ENCODE measurements around the gene HOXD4. TPM values are rescaled to one million over a fixed set of nuclear protein-coding genes. Genes with fewer than 3 reads are reported as not detected.

Gene HOXD4
- total and polyA plus RNA-seq, 10 of the 15 experiments (the other 5 are each of a cell fraction or from before 2014, with no cell fraction given), result 0.07 TPM; not detected in 9

DNA sequence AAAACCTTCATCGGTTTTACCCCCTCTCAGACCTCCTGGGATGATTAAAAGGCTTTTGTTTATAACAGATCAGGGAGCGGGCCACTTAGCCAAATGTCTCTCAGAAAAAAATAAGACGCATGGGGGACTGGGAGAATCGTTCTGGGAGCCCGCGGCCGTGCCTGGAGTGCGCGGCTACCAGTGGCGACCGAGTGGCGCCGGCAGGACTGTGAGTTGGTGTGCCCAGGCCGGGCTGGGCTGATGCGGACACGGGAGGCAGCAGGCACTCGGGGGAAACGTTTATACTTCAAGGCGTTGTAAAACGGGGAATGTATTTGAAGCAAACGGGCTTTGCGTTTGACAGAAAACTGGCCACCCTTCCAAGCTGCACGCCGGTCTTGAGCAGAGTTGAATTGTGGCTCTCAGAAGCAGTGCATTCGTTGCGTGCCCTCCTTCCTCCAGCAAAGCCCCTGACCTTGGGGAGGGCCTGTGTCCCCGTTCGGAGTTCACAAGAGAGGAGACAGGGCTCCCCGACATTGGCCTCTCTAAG is 39.4 kb upstream of the HOXD4 start:
- Histone ChIP-seq H3K4me3 (no peak overlapping the region), H4K20me1 (ENCODE audit: control insufficient read depth, insufficient read depth) (no peaks in the 10 kb centered on the region), H3K4me1 (ENCODE audit: control insufficient read depth, insufficient read depth, low read length) (no peaks in the 10 kb centered on the region), H3K79me2 (ENCODE audit: control insufficient read depth, insufficient read depth, low read length) (no peaks in the 10 kb centered on the region), H3K27me3 (replicated peaks in 1 of 2; ENCODE audit: control insufficient read depth in 2 of 2, insufficient read depth in 2 of 2, low read length in 1 of 2) (peaks cover 12 to 35% of the 10 kb centered on the region in 2 experiments), H2AFZ (ENCODE audit: control insufficient read depth, low read depth, low read length) (no peak overlapping the region), H3K4me2 (ENCODE audit: control insufficient read depth, insufficient read depth) (no peak overlapping the region), H3K27ac (ENCODE audit: control insufficient read depth, insufficient read depth) (no peak overlapping the region), H3K9ac (ENCODE audit: control insufficient read depth, insufficient read depth, low read length) (no peak overlapping the region), H3K36me3 (ENCODE audit: control insufficient read depth in 2 of 2, insufficient read depth in 2 of 2, low read length in 1 of 2) (no peaks in the 10 kb centered on the region), H3K9me3 (replicated peaks; ENCODE audit: control insufficient read depth, insufficient read depth, low read length) (peaks cover 3% of the 10 kb centered on the region; the same call in 1 of the 3 replicates)
- WGBS (ENCODE audit: insufficient coverage, insufficient replicate concordance, low lambda C conversion rate, missing lambda C conversion rate), result 44% methylated on average over 26 of the region's 29 CpGs
- ATAC-seq, result no peak
- DNase-seq (ENCODE audit: low read depth, low spot score), result no peak
- BruUV-seq (replicated peaks), result no TSS peak
- RAD21 ChIA-PET (ENCODE audit: unreplicated experiment), result no interaction called here
- intact Hi-C loops (cut with micrococcal nuclease; ENCODE audit: unreplicated experiment), result no loop called here
- POLR2A ChIA-PET, result no interaction called here
- in situ Hi-C loops (cut with MboI), result no loop called here
- SMC1A ChIA-PET (ENCODE audit: uncharacterized antibody, unreplicated experiment), result interaction anchor here (1.0 kb wide), 1 partner anchor 540 kb away, joined by 3 read pairs; no protein-coding TSS in a partner anchor
- no peak for FAIRE-seq
- CTCF ChIA-PET, result interaction anchor here (0.9 to 2.5 kb wide), 9 partner anchors 14 to 1054 kb away, joined by 3 to 12 read pairs (median 6); no protein-coding TSS in a partner anchor
- no peak for TF ChIP-seq RFX5 (IDR thresholded peaks at IDR 0.05; ENCODE audit: low read depth, low read length)
- TF ChIP-seq, protein P1, sequence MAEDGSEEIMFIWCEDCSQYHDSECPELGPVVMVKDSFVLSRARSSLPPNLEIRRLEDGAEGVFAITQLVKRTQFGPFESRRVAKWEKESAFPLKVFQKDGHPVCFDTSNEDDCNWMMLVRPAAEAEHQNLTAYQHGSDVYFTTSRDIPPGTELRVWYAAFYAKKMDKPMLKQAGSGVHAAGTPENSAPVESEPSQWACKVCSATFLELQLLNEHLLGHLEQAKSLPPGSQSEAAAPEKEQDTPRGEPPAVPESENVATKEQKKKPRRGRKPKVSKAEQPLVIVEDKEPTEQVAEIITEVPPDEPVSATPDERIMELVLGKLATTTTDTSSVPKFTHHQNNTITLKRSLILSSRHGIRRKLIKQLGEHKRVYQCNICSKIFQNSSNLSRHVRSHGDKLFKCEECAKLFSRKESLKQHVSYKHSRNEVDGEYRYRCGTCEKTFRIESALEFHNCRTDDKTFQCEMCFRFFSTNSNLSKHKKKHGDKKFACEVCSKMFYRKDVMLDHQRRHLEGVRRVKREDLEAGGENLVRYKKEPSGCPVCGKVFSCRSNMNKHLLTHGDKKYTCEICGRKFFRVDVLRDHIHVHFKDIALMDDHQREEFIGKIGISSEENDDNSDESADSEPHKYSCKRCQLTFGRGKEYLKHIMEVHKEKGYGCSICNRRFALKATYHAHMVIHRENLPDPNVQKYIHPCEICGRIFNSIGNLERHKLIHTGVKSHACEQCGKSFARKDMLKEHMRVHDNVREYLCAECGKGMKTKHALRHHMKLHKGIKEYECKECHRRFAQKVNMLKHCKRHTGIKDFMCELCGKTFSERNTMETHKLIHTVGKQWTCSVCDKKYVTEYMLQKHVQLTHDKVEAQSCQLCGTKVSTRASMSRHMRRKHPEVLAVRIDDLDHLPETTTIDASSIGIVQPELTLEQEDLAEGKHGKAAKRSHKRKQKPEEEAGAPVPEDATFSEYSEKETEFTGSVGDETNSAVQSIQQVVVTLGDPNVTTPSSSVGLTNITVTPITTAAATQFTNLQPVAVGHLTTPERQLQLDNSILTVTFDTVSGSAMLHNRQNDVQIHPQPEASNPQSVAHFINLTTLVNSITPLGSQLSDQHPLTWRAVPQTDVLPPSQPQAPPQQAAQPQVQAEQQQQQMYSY (CRISPR knock-in tag; IDR thresholded peaks at IDR 0.05), result no peak
- TF ChIP-seq, protein P2, sequence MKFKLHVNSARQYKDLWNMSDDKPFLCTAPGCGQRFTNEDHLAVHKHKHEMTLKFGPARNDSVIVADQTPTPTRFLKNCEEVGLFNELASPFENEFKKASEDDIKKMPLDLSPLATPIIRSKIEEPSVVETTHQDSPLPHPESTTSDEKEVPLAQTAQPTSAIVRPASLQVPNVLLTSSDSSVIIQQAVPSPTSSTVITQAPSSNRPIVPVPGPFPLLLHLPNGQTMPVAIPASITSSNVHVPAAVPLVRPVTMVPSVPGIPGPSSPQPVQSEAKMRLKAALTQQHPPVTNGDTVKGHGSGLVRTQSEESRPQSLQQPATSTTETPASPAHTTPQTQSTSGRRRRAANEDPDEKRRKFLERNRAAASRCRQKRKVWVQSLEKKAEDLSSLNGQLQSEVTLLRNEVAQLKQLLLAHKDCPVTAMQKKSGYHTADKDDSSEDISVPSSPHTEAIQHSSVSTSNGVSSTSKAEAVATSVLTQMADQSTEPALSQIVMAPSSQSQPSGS (IDR thresholded peaks at IDR 0.05; ENCODE audit: low read length), result no peak
- TF ChIP-seq ZZZ3 (IDR thresholded peaks at IDR 0.05; ENCODE audit: control insufficient read depth, insufficient read length, low read depth), result no peak
- TF ChIP-seq PML (IDR thresholded peaks at IDR 0.05; ENCODE audit: low read length), result no peak
- no peak for TF ChIP-seq CBFB (IDR thresholded peaks at IDR 0.05; ENCODE audit: low read depth)
- no peak for TF ChIP-seq HDAC2 (IDR thresholded peaks at IDR 0.05)
- TF ChIP-seq WRNIP1 (IDR thresholded peaks at IDR 0.05; ENCODE audit: borderline replicate concordance, low read depth, low read length), result no peak
- TF ChIP-seq SREBF1 (IDR thresholded peaks at IDR 0.05; ENCODE audit: low read length), result no peak
- no peak for TF ChIP-seq MEF2A (IDR thresholded peaks at IDR 0.05; ENCODE audit: insufficient read depth, low read depth, low read length)
- no peak for TF ChIP-seq POU2F2 (IDR thresholded peaks at IDR 0.05; ENCODE audit: borderline replicate concordance, low read depth, low read length)
- TF ChIP-seq TCF3 (IDR thresholded peaks at IDR 0.05; ENCODE audit: borderline replicate concordance, insufficient read depth, low read depth, low read length), result no peak
- no peak for TF ChIP-seq IKZF1 (conservative IDR thresholded peaks at IDR 0.05)
- no peak for TF ChIP-seq SIN3A (IDR thresholded peaks at IDR 0.05; ENCODE audit: low read depth, low read length)
- TF ChIP-seq, protein P3, sequence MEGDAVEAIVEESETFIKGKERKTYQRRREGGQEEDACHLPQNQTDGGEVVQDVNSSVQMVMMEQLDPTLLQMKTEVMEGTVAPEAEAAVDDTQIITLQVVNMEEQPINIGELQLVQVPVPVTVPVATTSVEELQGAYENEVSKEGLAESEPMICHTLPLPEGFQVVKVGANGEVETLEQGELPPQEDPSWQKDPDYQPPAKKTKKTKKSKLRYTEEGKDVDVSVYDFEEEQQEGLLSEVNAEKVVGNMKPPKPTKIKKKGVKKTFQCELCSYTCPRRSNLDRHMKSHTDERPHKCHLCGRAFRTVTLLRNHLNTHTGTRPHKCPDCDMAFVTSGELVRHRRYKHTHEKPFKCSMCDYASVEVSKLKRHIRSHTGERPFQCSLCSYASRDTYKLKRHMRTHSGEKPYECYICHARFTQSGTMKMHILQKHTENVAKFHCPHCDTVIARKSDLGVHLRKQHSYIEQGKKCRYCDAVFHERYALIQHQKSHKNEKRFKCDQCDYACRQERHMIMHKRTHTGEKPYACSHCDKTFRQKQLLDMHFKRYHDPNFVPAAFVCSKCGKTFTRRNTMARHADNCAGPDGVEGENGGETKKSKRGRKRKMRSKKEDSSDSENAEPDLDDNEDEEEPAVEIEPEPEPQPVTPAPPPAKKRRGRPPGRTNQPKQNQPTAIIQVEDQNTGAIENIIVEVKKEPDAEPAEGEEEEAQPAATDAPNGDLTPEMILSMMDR (IDR thresholded peaks at IDR 0.05 in 2 of 3, conservative IDR thresholded peaks at IDR 0.05 in 1 of 3; ENCODE audit: control insufficient read depth in 2 of 3, extremely low read depth in 1 of 3, insufficient read depth in 1 of 3, low read depth in 3 of 3, low read length in 3 of 3), result no peak
- no peak for TF ChIP-seq NFIC (IDR thresholded peaks at IDR 0.05; ENCODE audit: low read depth, low read length)
- TF ChIP-seq NFXL1 (IDR thresholded peaks at IDR 0.05; ENCODE audit: borderline replicate concordance), result no peak
- no peak for TF ChIP-seq TBL1XR1 (IDR thresholded peaks at IDR 0.05; ENCODE audit: low read depth, low read length)
- no peak for TF ChIP-seq ZNF274 (IDR thresholded peaks at IDR 0.05; ENCODE audit: insufficient read depth, insufficient read length)
